HT1080 (cell line): ENCODE data around the gene NMB. TPM values are rescaled to one million over a fixed set of nuclear protein-coding genes. Genes with fewer than 3 reads are reported as not detected.
"Not testable (repeated sequence)": the region's sequence is repeated elsewhere in the genome, so short reads cannot be mapped to it uniquely, and the experiment has no call there.

Experiments used
- DNase-seq: peaks from one replicate; pipeline ENCODE4 v3.0.0-alpha.2; 2015; ENCODE audit warnings: low read depth
- polyA plus RNA-seq, 2 experiments: library from polyadenylated mRNA; depleted of rRNA; stranded (reverse); fragments of >200 nt; gene quantifications; 2 replicates each; pipeline ENCODE4 v1.2.3, GENCODE V29; 2015
- total RNA-seq: library from RNA; depleted of rRNA; stranded (reverse); fragments of >200 nt; shearing (Covaris generic); gene quantifications from 2 replicates; pipeline ENCODE4 v1.2.3, GENCODE V29; 2014; rRNA removed

The NMB gene, protein sequence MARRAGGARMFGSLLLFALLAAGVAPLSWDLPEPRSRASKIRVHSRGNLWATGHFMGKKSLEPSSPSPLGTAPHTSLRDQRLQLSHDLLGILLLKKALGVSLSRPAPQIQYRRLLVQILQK
- total RNA-seq, result 11.0 and 19.0 TPM in 2 replicates
- 6.6 and 8.6 TPM in 2 replicates for polyA plus RNA-seq (2015; cell fraction: cytosol; rRNA removed)
- polyA plus RNA-seq (2015; cell fraction: nucleus; rRNA removed), result 1.6 and 2.2 TPM in 2 replicates

DNA sequence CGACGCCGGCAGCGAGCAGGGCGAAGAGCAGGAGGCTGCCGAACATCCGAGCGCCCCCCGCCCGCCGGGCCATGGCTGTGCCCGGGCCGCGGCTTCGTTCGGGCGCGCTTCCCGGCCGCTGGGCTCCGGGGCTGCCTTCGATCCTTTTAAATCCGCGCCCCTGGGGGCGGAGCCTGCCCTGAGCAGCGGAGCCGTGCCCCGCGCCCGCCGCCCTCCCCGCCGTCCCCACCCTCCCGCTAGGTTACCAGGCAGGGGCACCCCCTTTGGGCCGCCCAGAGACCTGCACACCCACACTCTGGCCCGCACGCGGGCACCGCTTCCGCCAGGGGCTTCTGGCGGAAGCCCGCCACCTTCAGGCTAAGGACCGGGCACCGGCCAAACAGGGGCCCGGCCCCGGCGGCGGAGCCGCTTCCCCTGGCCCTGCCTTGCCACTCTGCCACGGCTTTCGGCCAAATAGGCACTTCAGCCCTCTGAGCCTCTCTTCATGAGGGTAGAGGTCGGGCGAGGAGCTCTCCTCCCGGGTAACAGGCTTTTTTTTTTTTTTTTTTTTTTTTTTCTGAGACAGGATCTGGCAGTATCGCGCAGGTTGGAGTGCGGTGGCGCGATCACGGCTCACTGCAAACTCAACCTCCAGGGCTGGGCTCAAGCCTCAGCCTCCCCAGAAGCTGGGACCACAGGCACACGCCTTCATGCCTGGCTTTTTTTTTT is at the start of gene NMB:
Gene NMB (minus strand): TSS at position 120 of the 708 bp plus-strand sequence. CDS start 47 bp downstream, at position 73.
- peak; percentile 63 for DNase-seq

DNA sequence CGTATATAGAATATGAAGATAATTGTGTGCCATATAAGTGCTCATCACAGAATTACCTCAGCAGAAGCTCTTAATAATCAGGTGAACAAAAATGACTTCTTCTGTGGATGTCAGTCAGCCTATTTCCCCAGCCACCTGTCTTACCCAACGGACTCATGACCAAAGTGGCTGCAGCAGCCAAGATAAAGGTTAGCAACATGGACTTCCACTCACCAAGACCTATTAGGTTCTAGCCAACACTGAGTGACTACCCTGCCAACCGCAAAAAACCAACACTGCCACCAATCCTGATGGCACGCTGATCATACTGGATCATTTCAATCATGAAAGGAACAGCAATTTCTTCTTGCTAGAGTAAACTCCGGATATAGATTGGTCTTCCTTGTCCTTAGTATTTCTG is 45.8 kb upstream of the NMB start:
- DNase-seq, result no peak

DNA sequence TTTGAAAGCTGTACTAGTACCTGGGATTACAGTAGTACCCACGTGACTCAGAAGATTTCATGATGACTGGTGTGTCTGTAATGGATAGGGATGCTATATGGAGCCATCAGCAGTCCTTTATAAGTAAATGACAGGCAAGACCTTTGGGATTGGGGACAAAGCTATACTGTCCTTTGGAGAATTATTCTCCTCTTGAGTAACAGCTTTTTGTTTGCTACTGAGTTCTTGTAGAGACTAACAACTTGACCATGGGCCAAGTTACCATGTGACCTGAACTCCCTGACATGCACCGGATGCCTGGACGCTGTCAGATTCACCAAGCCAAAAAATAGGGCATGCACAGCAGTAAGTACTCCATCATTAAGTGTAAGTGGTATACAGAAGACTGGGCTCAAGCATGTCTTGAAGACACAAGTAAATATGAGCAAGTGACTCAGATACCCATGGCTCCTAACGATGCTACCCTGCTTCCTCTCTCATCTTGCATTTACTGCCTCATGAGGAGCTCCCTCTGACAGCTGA is 45.0 kb upstream of the NMB start:
- no peak for DNase-seq

- no peak for DNase-seq
Measured at GRCh38 chr15:84699538-84700191, 41.7 kb upstream of the NMB start.

DNA sequence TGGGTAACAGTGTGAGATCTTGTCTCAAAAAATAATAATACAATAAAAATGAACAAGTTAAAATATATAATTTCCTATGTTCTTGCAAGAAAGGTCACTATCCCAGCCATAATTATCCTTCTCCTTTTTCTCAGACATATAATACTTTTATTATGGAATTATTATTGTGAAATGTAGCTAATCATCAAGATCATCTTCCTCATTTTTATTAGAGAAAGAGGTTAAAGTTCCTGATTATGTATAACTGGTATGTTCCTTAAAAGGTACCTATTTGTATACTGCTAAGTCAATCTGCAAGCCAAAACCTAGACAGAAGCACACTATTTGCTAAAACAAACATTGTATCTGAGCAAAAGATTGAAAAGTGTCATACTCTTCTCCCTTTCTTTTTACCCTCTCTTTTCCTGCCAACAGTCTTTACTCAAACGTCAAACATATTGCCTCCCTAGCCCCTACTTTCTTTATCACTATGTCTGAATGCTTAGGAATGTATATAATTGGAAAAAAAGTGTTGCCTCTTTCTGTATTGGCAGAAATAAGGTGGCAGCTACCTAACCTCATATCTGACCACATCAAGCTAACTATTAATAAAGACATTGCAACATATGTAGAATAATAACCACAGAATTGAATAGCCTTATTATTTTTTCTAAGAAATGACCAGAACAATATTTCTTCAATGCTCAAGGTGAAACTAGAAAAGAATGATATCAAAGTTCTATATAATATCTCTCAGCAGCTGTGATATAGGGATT is 39.4 kb upstream of the NMB start:
- DNase-seq, result no peak

DNA sequence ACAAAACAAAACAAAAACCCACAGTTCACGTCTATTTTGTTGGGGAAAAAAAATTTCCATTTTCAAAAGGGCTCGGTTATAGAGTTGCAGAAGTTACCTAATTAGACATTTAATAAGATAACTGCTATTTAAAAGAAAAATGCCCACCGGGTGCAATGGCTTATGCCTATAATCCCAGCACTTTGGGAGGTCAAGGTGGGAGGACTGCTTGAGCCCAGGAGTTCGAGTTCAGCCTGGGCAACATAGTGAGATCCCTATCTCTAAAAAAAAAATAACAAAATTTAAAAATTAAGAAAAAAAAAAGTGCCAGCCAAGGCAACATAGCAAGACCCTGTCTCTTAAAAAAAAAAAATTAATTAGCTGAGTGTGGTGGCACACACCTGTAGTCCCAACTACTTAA is 38.8 kb upstream of the NMB start:
- DNase-seq, result no peak

DNA sequence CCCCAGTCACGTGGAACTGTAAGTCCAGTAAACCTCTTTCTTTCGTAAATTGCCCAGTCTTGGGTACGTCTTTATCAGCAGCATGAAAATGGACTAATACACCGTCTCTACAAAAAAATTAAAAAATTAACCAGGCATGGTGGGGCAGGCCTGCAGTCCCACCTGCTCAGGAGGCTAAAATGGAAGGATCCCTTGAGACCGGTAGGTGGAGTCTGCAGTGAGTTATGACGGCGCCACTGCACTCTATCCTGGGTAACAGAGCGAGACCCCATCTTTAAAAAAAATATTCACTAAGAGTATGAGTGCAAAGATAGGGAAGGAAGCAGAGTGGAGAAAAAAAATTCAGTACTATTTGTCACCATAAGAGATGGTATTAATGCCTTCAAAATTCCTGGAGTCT is 32.3 kb upstream of the NMB start:
- no peak for DNase-seq

DNA sequence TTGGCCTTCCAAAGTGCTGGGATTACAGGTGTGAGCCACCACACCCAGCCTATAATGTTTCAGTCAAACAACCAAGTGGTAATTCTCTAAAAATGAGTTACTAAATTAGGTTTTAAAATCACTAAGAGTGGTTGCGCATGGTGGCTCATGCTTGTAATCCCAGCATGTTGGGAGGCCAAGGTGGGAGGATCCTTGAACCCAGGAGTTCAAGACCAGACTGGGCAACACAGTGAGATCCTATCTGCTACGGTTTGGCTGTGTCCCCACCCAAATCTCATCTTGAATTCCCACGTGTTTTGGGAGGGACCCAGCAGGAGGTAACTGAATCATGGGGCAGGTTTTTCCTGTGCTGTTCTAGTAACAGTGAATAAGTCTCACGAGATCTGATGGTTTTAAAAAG is 31.9 kb upstream of the NMB start:
- no peak for DNase-seq

GRCh38 chr15:84686446-84686845 is 28.4 kb upstream of the NMB start:
- not testable (repeated sequence) for DNase-seq

DNA sequence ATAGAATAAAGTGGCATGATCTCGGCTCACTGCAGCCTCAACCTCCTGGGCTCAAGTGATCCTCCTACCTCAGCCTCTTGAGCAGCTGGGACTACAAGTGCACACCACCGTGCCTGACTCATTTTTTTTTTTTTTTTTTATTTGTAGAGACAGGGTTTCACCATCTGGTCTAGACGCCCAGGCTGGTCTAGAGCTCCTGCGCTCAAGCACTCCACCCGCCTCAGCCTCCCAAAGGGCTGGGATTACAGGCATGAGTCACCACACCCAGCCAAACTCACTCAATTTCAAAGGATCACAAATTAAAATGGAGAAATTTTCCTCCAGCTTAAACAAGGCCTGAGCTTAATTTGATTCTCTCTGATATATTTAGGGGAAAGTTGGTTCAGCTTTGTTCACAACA is 27.3 kb upstream of the NMB start:
- peak; percentile 96 for DNase-seq

DNA sequence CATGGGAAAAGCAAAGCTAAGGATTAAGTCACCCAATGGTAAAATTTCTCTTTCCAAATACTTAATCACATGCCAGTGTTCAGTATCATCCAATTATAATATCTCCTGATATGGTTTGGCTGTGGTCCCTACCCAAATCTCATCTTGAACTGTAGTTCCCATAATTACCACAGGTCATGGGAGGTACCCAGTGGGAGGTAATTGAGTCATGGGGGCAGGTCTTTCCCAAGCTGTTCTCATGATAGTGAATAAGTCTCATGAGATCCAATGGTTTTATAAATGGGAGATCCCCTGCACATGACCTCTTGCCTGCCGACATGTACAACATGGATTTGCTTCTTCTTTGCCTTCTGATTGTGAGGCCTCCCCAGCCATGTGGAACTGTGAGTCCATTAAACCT is 26.1 kb upstream of the NMB start:
- DNase-seq, result peak; percentile 34

DNA sequence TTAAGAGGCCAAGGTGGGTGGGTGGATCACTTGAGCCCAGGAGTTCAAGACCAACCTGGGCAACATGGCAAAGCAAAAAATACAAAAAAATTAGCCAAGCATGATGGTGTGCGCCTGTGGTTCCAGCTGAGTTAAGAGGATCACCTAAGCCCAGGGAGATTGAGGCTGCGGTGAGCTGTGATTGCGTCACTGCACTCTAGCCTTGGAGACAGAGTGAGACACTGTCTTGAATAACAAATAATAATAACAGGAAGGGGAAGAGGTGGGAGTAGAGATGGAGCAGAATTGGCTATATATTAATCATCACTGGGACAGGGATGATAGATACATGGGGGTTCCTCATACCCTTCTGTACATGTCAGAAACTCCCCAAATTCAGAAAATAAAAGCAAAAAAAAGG is 23.8 kb upstream of the NMB start:
- peak; percentile 53 for DNase-seq

DNA sequence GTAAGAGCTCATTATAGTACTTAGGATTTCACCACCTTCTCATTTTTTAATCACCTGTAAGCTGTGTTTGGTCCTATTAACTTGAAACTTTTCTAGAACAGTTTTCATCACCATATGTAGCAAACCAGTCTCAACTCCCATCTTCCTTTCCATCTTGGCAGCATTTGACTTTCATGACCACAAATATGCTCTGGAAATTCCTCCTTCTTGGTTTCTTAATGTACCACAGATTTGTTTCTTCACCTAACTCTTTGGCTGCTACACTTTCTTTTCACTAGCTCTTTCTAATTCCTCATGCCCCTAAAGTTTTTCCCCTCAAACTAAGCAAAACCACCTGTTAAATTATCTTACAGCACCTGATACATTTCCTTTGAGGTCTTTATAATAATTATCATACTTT is 13.2 kb upstream of the NMB start:
- peak; percentile 40 for DNase-seq

GRCh38 chr15:84669726-84670125 is 11.7 kb upstream of the NMB start:
- DNase-seq, result no peak

GRCh38 chr15:84668221-84668982 is 10.4 kb upstream of the NMB start:
- DNase-seq, result no peak

- DNase-seq, result no peak
Measured at GRCh38 chr15:84666373-84666772, 8.4 kb upstream of the NMB start.

DNA sequence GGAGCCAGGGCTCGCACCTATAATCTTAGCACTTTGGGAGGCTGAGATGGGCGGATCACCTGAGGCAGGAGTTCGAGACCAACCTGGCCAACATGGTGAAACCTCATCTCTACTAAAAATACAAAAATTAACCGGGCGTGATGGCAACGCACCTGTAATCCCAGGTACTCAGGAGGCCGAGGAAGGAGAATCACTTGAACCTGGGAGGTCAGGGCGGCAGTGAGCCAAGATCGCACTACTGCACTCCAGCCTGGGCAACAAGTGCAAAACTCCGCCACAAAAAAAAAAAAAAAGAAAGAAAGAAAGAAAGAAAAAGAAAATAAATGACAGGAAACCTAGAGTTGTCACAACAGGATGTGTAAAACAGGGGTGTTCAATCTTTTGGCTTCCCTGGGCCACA is 3.0 kb upstream of the NMB start:
- no peak for DNase-seq

DNA sequence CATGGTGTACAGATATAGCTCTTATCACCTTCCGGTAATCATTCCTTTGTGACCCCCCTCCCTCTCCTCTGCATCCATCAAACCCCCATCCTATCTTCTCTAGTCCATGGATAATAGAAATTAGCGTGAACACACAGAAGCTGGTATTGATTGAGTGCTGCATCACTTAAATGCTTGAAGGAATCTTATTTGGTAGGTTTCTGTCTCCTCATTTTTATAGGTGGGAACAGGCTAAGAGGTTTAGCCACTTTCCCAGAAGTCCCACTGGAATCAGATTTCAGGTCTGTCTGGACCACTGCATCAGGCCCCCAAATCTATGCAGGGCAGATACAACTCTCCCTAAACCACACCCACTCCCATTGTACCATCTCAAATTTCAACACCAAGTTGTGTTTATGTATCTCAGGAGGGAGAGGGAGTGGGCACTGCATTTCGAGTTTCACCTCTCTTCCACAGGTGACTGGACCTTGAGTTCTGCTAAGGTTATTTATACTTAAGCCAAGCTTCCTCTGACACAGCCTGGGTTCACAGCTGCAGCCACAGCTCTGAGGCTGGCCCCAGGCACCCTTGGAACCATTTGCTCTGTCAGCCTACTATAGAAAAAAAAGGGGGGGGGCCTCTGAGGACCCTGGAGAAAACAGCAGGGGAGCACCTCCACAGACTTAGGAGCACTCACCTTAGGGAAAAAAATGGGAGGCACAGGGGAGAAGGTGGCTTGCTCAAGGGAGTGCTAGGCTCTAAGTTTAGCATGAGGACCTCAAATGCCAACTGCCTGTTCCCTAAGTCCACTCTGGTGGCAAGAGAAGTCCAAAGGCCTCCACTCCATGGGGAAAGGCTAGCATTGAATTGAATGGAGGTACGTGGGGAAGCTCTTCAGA is 2.1 kb upstream of the NMB start:
- no peak for DNase-seq

DNA sequence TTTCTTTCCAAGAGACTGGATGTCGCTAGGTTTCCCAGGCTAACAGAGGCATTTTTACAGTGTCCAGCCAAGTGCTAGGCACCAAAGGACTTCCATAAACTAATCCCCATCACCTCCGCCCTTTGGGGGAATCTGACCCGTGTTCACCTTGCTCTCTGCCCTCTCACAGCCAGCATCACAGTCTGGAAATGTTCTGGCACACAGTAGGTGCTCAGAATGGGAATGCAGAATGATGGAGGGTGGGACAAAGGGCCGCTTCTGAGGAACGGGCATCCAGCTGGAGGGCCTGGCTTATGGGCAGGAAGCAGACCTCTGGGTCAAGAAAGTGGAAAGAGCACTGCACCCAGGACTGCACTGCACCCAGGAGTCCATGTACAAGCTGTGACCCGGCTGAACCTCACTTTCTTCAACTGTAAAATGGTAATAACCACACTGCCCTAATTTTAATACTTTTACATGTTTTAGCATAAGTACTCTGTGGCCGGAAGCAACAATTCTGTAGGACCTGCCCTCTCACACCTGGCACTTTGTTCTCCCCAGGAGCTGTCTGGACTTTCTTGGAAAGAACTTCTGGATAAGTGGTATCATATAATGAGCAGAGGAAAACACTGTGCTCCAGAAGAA is 901 bp upstream of the NMB start:
- DNase-seq, result no peak

GRCh38 chr15:84657748-84658079 is 285 bp downstream of the NMB start:
- no peak for DNase-seq
